ENCODE data around the gene MAPK6. TPM values are rescaled to one million over a fixed set of nuclear protein-coding genes. Genes with fewer than 3 reads are reported as not detected.

The MAPK6 gene
- total RNA-seq, 2 donors from 2014 or later = 68.8 to 75.5 TPM

DNA sequence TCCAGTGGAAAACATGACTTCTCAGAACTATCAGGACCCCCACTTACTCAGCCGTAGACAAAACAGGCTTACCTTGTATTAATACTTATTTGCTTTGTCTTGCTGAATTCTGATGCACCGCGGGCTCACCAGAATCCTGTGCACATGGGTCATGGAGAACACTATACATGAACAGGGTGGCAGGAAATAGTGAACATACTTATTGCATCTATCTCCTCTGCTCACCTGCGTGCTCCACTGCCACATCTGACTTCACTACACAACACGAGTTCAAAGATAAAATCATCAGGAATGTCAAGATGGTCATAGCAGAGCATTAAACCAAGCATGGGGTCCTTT lies 10.7 kb upstream of the MAPK6 start:
- intact Hi-C loops (cut with DNase I, micrococcal nuclease) = no loop called here
- DNase-seq (no peak), ATAC-seq (peak; percentile 20)

DNA sequence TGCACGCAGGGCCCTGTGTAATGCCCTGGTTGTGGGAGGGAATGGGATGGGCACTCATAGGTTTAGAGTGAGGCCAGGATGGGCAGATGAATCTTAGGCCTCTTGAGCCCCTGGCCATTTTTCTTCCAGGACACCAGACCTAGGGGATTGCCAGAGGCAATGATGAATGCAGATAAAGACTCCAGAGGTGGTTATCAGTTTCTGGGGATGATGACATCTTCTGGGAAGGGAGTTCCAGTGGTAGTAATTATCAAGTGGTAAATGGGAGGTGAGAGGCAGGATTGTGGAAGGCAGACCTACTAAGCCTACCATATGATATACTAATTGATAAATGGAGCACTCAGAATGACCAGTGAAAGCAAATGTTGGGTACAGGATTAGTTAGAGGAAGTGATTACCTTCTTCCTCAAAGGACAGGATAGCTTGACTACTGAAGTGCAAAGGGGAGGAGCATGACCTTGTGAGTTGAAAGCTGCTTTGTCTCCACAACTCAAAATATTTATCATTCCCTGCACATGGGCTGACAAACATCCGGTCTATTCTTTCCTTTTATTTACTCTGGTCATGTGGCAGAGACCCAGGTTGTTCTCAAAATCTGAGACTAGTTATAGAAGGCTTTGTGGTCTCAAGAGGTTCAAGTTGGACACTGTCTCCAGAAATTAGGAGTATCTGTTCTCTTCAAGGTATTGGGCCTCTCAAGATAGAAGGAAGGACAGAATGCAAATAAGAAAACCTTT lies 10.2 kb upstream of the MAPK6 start:
- no peak for DNase-seq
- ATAC-seq = peak; percentile 64
- intact Hi-C loops (cut with DNase I, micrococcal nuclease) = no loop called here

DNA sequence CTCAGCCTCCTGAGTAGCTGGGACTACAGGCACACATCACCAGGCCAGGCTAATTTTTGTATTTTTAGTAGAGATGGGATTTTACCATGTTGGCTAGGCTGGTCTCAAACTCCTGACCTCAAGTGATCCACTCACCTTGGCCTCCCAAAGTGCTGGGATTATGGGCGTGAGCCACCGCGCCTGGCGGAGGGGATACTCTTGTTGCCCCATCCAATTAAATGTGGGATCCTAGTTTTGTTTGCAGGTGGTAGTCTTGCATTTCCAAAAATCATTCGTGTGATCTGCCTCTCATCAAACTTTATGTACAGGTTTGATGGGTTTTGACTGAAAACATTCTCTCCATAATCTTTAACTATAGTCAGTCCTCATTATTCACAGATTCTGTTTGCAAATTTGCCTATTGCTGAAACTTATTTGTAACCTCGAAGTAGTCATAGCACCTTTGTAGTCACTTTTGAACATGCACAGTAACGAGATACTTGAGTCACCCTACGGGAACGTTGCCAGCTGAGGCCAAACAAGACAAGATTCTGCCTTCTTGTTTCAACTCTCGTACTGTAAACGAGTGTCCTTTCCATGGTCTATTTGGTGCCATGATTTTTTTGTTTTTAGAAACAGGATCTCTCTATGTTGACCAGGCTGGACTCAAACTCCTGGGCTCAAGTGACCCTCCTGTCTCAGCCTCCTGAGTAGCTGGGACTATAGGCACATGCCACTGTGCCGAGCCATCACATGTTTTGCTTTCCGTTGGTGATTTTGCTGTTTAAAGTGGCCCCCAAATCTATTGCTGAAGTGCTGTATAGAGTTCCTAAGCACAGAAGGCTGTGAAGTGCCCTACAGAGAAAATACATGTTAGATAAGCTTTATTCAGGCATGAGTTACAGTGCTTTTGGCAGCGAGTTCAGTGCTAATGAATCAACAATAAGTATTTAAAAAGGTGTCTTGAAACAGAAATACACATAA lies 8.1 kb upstream of the MAPK6 start:
- no peak for ATAC-seq
- DNase-seq = no peak
- intact Hi-C loops (cut with DNase I, micrococcal nuclease) = no loop called here

DNA sequence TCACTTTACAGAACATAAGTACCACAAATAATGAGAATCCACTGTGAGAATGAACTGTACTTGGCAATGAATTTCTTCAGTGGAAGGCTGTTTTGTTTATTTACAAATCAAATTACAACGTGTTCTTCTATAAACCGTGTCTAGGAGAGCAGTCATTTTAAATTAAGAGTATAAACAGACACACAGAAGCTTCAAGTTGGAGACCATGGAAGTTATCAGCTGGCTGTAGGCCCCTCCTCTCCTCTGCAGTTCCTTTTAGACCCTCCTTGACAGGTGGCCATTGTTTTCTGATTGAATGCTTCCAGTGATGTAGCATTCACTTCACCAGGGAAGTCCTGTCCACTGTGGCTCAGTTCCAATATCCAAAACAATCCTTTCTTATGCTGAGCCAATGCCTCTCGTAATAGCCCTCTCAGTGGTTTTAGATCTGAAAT lies 7.3 kb upstream of the MAPK6 start:
- no peak for ATAC-seq
- no peak for DNase-seq
- intact Hi-C loops (cut with DNase I, micrococcal nuclease) = no loop called here

DNA sequence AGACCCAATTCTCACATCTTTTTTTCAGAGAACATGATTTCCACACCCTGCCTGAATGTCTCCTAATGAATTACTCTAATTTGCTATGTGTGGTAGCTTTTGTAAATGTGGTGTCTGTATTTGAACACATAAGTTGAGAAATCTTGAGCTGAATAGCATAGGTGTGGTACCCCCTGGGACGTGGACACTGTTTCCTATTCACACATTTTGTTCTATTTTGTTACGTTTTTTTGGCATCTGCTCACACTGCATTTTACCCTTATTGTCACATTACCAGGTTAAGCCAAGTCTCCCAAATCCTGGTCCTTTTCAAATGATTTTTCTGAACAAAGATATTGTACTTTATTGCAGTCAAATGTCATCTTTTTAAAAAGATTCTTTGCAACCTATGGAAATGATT lies 6.8 kb upstream of the MAPK6 start:
- no peak for DNase-seq
- intact Hi-C loops (cut with DNase I, micrococcal nuclease) = no loop called here
- no peak for ATAC-seq

DNA sequence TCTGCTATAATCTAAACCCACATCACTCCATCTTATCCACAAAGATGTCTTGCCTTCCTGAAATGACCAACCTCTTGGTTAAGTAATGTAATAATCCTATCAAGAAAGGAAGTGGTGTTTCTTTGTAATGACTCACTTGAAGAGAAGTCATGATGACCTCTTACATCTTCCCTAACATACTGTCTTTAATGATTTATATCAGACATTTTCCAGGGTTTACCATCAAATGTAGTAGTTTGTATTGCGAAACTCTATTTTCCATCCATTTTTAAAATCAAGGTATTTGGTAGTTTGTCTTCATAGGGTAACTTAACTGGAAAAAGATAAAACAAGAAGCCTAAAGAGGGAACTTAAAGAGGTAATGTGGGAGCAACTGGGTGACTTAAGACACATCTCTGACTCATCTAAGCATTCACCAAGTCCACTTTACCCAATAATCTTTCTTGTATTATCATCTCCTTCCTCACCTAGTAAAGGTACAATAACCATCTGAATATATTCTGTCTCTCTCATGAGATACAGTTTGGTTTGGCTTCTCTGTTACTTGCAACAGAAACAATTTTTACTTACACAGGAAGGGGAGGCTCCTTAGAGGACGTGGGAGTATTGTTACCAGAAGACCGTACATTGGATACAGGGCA lies 5.7 kb upstream of the MAPK6 start:
- DNase-seq (no peak), ATAC-seq (no peak)
- intact Hi-C loops (cut with DNase I, micrococcal nuclease) = no loop called here

DNA sequence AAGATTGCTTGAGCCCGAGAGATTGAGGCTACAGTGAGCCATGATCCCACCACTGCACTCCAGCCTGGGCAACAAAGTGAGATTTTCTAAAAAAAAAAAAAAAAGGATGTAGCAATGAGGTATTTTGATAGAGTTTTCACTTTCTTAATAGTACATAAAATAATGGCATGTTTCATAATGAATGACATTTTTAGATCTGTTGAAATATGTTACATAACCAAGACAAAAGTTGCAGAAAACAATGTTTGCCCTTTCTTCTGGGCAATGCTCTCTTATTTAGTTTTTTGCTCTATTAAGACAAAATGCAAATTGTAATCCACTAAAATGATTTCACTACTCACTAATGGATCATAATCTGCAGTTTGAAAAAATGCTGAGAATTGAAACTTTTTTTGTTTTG lies 4.4 kb upstream of the MAPK6 start:
- intact Hi-C loops (cut with DNase I, micrococcal nuclease) = no loop called here
- ATAC-seq = no peak

DNA sequence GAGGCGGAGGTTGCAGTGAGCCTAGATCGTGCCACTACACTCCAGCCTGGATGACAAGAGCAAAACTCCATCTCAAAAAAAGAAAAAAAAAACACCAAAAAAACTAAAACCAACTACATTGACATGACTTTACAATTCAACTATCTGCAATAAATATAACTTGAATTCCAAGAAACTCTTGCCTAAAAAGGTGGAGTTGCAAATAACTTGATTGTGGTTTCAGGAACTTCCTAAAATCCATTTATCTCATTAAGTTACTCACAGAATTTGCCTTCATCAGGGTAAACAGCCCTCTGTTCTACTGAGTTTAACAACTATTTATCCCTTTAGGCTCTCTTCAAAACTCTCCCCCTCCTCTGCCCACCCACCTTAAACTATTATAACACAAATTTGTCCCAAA lies 2.7 kb upstream of the MAPK6 start:
- no peak for DNase-seq

More for the DNA sequence above, 4.4 kb upstream of the MAPK6 start:
- DNase-seq = no peak

DNA sequence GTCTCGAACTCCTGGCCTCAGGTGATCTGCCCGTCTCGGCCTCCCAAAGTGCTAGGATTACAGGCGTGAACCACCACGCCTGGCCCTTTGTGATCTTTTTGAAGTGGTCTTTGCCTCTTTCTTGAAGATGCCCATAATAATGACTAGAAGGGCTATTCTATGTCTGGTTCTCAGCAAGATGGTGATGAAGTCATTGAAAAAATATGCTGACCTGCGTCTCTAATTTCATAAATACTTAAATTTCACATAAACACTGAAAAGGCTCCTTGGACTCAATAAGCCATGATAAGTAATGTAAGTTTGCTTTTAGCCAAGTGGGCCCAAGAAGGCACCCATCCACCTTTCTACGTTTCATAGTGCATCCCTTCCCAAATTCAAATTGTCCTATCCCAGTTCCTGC lies 775 bp upstream of the MAPK6 start:
- intact Hi-C loops (cut with DNase I, micrococcal nuclease) = no loop called here
- no peak for ATAC-seq

More for the DNA sequence above, 2.7 kb upstream of the MAPK6 start:
- no peak for ATAC-seq
- intact Hi-C loops (cut with DNase I, micrococcal nuclease) = no loop called here

DNA sequence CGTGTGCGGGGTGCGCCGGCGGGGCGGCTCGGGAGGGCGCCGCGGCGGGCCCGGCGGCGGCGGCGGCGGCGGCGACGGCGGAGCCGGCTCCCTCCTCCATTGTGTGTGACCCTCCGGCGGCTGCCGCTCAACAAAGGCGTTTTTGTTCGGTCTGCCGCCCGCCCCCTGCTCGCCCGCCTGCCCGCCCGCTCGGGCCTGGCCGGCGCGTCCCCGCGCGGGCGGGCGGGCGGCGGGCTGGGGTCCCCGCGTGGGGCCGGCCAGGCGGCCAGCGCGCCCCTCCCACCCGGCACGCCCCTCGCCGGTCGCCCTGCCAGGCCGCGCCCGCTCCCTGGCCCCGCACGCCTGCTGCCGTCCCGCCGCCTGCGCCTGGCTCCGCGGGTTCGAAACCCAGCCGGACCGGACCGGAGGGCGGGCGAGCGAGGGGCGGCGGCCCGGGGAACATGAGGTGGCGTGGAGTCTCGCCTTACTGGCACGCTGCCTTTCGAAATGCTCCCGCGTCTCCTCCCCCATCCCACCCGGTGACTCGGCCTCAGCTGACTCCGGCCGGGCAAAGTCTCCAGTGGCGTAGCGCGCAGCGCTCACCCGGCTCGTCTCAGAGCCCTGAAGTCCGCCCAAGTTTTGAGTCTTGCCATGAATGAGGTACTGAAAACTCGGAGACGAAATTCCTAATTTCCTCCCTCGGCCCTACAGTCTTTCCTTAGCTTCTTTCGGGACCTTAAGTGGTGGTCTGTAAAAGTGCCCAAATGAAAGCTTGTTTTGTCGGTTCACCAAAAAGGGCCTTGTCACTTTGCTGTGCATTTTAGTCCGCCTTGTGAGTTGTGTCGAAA lies 588 bp downstream of the MAPK6 start:
- intact Hi-C loops (cut with DNase I, micrococcal nuclease) = no loop called here
- ATAC-seq = peak; percentile 83
- DNase-seq = peak; percentile 89 to 90

More for the DNA sequence above, 775 bp upstream of the MAPK6 start:
- no peak for DNase-seq

DNA sequence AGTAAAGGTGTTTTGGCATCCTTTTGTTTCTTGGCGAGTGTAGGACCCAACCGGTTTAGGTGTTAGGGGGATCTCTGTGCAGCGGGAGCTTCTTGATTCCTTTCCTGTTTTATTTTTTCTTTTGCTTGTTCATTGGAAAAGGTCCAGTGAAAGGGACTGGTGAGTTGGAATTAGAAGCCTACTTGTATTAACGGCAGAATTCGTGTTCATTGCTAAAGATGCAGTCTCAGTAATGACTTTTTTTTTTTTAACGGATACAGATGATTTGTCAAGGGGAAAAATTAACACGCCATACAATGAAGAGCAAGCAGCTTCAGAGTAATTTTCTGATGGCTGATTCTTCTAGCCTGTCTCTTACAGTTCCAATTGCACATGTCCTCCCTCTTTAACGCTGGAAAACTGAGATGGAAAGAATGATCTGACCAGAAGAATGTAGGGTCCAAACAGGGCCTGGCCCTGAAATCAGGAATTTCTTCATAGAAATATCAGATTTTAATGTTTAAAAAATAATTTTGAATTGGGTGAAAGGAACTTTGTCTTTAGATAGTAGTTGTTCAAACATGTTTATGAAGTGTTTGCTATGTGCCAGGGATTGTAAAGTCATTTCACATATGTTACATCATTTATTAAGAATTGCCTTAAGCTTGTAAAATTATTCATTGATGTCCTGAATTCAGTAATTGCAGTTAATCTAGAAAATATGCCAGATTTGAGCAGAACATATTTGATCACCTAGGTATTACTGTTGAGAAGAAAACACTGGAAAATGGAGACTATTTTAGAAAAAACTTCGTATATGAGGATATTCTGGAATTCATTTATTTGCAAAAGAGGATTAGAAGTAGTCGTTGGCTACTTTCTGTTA lies 1.4 kb downstream of the MAPK6 start:
- ATAC-seq = peak; percentile 7
- intact Hi-C loops (cut with DNase I, micrococcal nuclease) = no loop called here

DNA sequence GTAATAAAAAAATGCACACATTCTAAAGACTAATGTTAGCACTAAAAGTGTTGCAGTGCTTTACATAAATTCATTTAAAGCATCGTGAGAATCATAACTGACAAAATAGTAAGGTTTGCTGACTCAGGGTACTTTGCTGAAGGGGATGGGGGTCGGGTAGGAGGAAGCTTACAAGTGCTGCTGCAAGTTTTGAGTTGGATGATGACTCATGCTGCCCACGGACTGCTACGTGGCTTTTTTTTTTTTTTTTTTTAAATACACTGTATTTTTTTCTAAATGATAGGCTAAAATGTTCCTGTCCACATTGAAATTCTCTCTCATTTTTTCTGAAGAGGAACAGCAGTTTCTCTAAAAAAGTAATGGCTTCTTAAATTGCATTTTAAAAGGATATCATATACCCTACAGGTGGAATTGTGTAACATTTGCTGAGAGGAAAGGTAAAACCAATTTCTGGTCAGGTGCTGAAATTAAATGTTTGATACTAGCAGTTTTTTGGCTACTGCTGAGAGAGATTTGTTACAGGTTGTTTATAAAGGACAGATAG lies 2.2 kb downstream of the MAPK6 start:
- peak; percentile 31 to 65 for DNase-seq

More for the DNA sequence above, 1.4 kb downstream of the MAPK6 start:
- DNase-seq = peak in 1 of 2 donors; percentile 17

DNA sequence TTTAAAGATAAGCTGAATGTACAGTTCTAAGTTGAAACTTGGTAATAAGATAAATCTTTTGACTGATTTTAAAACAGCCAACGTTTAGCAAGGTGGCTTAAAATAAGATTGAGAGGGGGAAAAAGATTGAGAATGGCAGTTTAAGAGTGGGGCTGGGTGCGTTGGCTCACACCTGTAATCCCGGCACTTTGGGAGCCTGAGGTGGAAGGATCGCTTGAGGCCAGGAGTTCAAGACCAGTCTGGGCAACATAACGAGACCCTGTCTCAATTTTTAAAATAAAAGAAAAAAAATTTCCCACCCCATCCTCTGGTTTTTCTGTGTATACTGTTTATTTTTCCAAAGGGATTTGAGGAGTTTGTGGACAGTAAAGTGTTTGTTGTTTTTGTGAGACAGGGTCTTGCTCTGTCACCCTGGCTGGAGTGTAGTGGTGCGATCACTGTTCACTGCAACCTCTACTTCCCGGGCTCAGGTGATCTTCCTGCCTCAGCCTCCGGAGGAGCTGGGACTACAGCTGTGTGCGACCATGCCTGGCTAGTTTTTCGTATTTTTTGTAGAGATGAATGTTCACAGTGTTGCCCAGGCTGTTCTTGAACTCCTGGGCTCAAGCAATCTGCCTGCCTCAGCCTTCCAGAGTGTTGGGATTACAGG lies 3.0 kb downstream of the MAPK6 start:
- no peak for ATAC-seq
- intact Hi-C loops (cut with DNase I, micrococcal nuclease) = no loop called here
- DNase-seq = no peak

More for the DNA sequence above, 2.2 kb downstream of the MAPK6 start:
- intact Hi-C loops (cut with DNase I, micrococcal nuclease) = no loop called here
- peak; percentile 10 for ATAC-seq

DNA sequence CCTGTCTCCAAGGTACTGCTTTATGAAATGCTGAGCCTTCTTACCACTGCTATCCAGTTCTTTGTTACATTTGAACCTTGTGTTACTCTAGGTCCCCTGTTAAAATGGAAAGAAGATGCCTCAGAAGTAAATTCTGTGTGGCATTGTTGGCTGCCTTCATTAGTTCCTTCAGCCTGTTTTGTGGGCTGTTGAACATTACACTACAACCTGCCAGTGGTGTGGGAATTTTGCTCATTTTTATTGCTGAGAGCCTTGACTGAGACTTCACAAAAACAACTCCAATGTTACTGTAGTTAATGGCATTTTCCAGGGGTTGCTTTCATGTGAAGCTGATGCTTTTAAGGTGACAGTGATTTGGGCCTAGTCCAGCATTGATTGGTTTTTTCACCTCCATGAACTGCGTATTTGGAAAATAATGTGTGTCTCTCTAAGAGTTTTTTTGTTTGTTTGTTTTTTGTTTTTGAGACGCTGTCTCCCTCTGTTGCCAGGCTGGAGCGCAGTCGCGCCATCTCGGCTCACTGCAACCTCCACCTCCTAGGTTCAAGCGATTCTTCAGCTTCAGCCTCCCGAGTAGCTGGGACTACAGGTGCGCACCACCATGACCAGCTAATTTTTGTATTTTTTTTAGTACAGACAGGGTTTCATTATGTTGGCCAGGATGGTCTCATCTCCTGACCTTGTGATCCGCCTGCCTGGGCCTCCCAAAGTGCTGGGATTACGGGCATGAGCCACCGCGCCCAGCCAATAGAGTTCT lies 4.3 kb downstream of the MAPK6 start:
- no peak for ATAC-seq
- intact Hi-C loops (cut with DNase I, micrococcal nuclease) = no loop called here
- no peak for DNase-seq

DNA sequence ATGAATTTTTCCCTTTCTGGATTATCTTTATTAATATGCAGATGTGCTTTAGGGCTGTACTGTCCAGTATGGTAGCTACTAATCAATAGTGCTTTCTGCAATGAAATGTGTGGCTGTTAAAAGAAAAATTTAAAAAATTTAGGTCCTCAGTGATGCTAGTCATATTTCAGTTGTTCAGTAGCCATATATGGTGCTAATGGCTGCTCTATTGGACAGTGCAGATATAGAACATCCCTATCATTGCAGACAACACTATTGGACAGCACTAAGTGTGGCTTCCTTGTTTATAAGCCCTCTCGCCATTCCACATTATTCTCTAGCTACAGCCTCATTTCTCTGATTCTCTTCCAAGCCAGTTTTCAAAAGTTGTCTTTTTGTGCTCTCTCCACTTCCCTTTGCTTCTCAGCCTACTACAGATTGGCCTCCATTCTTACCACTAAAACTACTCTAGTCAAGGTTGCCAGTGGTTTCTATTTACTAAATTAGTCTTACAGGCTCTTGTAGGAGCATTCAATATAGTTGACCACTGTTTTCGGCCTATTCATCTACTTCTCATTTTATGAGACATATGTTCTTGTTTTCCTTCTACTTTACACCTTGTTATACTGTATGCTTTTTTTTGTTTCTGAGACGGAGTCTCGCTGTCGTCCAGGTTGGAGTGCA lies 9.5 kb downstream of the MAPK6 start:
- DNase-seq (no peak), ATAC-seq (no peak)
- intact Hi-C loops (cut with DNase I, micrococcal nuclease) = no loop called here

DNA sequence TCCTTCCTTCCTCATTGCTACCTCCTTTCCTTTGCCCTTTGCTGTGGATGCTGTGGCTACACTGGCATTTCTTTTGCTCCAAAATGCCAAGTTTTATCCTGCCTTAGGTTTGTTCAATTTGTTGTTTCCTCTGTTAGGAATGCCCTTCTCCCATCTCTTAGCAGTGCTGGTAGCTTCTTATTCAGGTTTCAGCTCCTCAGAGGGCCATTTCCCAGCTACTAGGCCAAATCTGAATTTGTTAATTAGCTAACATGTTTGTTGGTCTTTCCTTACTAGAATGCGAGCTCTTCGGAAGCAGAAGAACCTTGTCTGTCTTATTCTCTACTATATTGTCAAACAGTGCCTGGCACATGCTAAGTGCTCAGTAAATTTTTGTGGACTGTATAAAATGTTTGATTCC lies 11.0 kb downstream of the MAPK6 start:
- DNase-seq (no peak), ATAC-seq (no peak)
- intact Hi-C loops (cut with DNase I, micrococcal nuclease) = no loop called here
